Parathyroid adenoma (tissue), 2 donors: ENCODE results near the gene TCHP.

Source experiments
- H2AFZ ChIP-seq: fragments of 300-600 bp; sonication (generic); one replicate; pipeline ENCODE4 v1.7.0; 2017; ENCODE audit warnings: antibody characterized with exemption, mild to moderate bottlenecking
- H3K27ac ChIP-seq: fragments of 300-600 bp; sonication (generic); one replicate; pipeline ENCODE4 v1.7.0; 2017
- H3K27me3 ChIP-seq: fragments of 300-600 bp; sonication (generic); one replicate; pipeline ENCODE4 v1.7.0; 2017; ENCODE audit warnings: low read length; ENCODE audit not compliant: control insufficient read depth, insufficient read depth
- H3K36me3 ChIP-seq: fragments of 300-600 bp; sonication (generic); one replicate; pipeline ENCODE4 v1.7.0; 2017; ENCODE audit warnings: low read length; ENCODE audit not compliant: control insufficient read depth, insufficient read depth
- H3K4me1 ChIP-seq: fragments of 300-600 bp; sonication (generic); one replicate; pipeline ENCODE4 v1.7.0; 2017; ENCODE audit warnings: control low read depth
- H3K4me2 ChIP-seq: fragments of 300-600 bp; sonication (generic); one replicate; pipeline ENCODE4 v1.7.0; 2017; ENCODE audit warnings: low read length
- H3K4me3 ChIP-seq: fragments of 300-600 bp; sonication (generic); one replicate; pipeline ENCODE4 v1.7.0; 2017; ENCODE audit warnings: low read depth, low read length
- H3K79me2 ChIP-seq: fragments of 300-600 bp; sonication (generic); one replicate; pipeline ENCODE4 v1.7.0; 2017; ENCODE audit warnings: control low read depth
- H3K9ac ChIP-seq: fragments of 300-600 bp; sonication (generic); one replicate; pipeline ENCODE4 v1.7.0; 2017; ENCODE audit warnings: mild to moderate bottlenecking
- H3K9me3 ChIP-seq: fragments of 300-600 bp; sonication (generic); one replicate; pipeline ENCODE4 v1.7.0; 2017; ENCODE audit warnings: low read length; ENCODE audit not compliant: control insufficient read depth
- CTCF ChIP-seq: fragments of 300-600 bp; sonication (generic); IDR thresholded peaks from one replicate; pipeline ENCODE4 v1.7.0; 2017; ENCODE audit warnings: antibody characterized with exemption, mild to moderate bottlenecking
- donor health status: primary hyperparathyroidism.

The TCHP gene

GRCh38 chr12:109939504-109939903 is 39.4 kb downstream of the TCHP start:
- no peaks in the 10 kb centered on the region for H3K9me3 ChIP-seq
- H3K27me3 ChIP-seq = no peaks in the 10 kb centered on the region
- no peak overlapping the region for H3K4me3 ChIP-seq
- TF ChIP-seq CTCF = no peak
- peaks cover 2% of the 10 kb centered on the region for H3K79me2 ChIP-seq
- no peak overlapping the region for H3K9ac ChIP-seq
- no peak overlapping the region for H2AFZ ChIP-seq
- no peak overlapping the region for H3K27ac ChIP-seq
- no peaks in the 10 kb centered on the region for H3K36me3 ChIP-seq
- no peaks in the 10 kb centered on the region for H3K4me1 ChIP-seq
- H3K4me2 ChIP-seq = no peak overlapping the region

- Histone ChIP-seq H3K4me2 (no peak overlapping the region), H3K79me2 (peaks cover 2% of the 10 kb centered on the region), H3K4me1 (no peaks in the 10 kb centered on the region), H3K4me3 (no peak overlapping the region), H3K27me3 (no peaks in the 10 kb centered on the region), H2AFZ (no peak overlapping the region), H3K9ac (no peak overlapping the region), H3K36me3 (no peaks in the 10 kb centered on the region), H3K9me3 (no peaks in the 10 kb centered on the region), H3K27ac (no peak overlapping the region)
- TF ChIP-seq CTCF = no peak
Measured at GRCh38 chr12:109940339-109940923, 40.4 kb downstream of the TCHP start.

- no peak for TF ChIP-seq CTCF
- no peaks in the 10 kb centered on the region for H3K9me3 ChIP-seq
- H3K4me3 ChIP-seq = no peak overlapping the region
- peaks cover 2% of the 10 kb centered on the region for H3K79me2 ChIP-seq
- no peaks in the 10 kb centered on the region for H3K27me3 ChIP-seq
- H2AFZ ChIP-seq = no peak overlapping the region
- no peak overlapping the region for H3K9ac ChIP-seq
- no peak overlapping the region for H3K4me2 ChIP-seq
- peaks cover 3% of the 10 kb centered on the region for H3K4me1 ChIP-seq
- H3K36me3 ChIP-seq = no peaks in the 10 kb centered on the region
- no peak overlapping the region for H3K27ac ChIP-seq
Measured at GRCh38 chr12:109943811-109944210, 43.7 kb downstream of the TCHP start.

- H3K4me3 ChIP-seq = no peak overlapping the region
- H3K27ac ChIP-seq = no peak overlapping the region
- no peaks in the 10 kb centered on the region for H3K27me3 ChIP-seq
- no peak overlapping the region for H2AFZ ChIP-seq
- no peak overlapping the region for H3K4me2 ChIP-seq
- TF ChIP-seq CTCF = no peak
- peaks cover 7% of the 10 kb centered on the region for H3K4me1 ChIP-seq
- H3K36me3 ChIP-seq = no peaks in the 10 kb centered on the region
- peaks cover 2% of the 10 kb centered on the region for H3K79me2 ChIP-seq
- H3K9ac ChIP-seq = no peak overlapping the region
- no peaks in the 10 kb centered on the region for H3K9me3 ChIP-seq
Measured at GRCh38 chr12:109944561-109945359, 44.7 kb downstream of the TCHP start.

GRCh38 chr12:109946505-109946904 is 46.4 kb downstream of the TCHP start:
- peak overlapping the region; percentile 1 for H3K4me2 ChIP-seq
- H3K9me3 ChIP-seq = no peaks in the 10 kb centered on the region
- no peak overlapping the region for H3K27ac ChIP-seq
- peaks cover 2% of the 10 kb centered on the region for H3K79me2 ChIP-seq
- no peak overlapping the region for H3K4me3 ChIP-seq
- no peak overlapping the region for H3K9ac ChIP-seq
- no peaks in the 10 kb centered on the region for H3K27me3 ChIP-seq
- peaks cover 8% of the 10 kb centered on the region for H3K4me1 ChIP-seq
- H3K36me3 ChIP-seq = no peaks in the 10 kb centered on the region
- TF ChIP-seq CTCF = no peak
- H2AFZ ChIP-seq = no peak overlapping the region
